Skeletal muscle satellite cell (primary cell): ENCODE results near the gene RUVBL2. TPM values are rescaled to one million over a fixed set of nuclear protein-coding genes. Genes with fewer than 3 reads are reported as not detected.

Experiments used
- H3K27me3 ChIP-seq: 2 replicates; pipeline ENCODE4 v1.7.0; 2013; ENCODE audit warnings: low read length; ENCODE audit not compliant: control insufficient read depth, insufficient read depth
- H3K36me3 ChIP-seq: 2 replicates; pipeline ENCODE4 v1.7.0; 2013; ENCODE audit warnings: mild to moderate bottlenecking, control low read depth, low read length; ENCODE audit not compliant: insufficient read depth
- H3K4me1 ChIP-seq: 2 replicates; pipeline ENCODE4 v1.7.0; 2013; ENCODE audit warnings: low read length; ENCODE audit not compliant: control insufficient read depth, insufficient read depth
- H3K4me2 ChIP-seq: 2 replicates; pipeline ENCODE4 v1.7.0; 2013; ENCODE audit warnings: mild to moderate bottlenecking, low read length
- H3K4me3 ChIP-seq: 2 replicates; pipeline ENCODE4 v1.7.0; 2013; ENCODE audit warnings: low read length
- H3K9ac ChIP-seq: 2 replicates; pipeline ENCODE4 v1.7.0; 2013; ENCODE audit warnings: mild to moderate bottlenecking, low read depth, low read length, moderate library complexity
- H3K9me3 ChIP-seq: replicated peaks from 2 replicates; pipeline ENCODE4 v1.7.0; 2013; ENCODE audit warnings: mild to moderate bottlenecking, control low read depth, low read length
- small RNA-seq: library from RNA; depleted of rRNA; stranded (forward); fragments of <200 nt; gene quantifications from one replicate; pipeline ENCODE3, GENCODE V24; 2012

Gene RUVBL2

DNA sequence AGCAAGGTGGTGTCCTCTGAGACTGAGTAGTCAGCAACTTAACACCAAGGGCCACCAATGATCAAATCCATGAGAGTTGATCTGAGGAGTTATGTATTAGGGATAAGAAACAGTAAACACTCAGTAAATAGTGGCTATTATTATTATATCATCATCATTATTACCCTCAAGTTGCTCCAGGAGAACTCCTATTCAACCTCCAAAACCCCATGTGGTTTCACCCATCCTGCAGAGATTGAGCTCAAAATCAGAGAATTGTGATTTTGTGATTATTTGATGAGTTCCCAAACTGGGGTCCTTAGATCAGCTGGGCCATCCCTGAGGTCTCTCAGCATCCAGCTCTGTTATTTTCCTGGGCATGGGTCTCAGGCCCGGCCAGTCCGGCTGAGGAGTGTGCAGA is 67.3 kb downstream of the RUVBL2 start:
- no peak overlapping the region for H3K4me3 ChIP-seq
- no peak overlapping the region for H3K4me2 ChIP-seq
- H3K9me3 ChIP-seq, result no peaks in the 10 kb centered on the region
- no peaks in the 10 kb centered on the region for H3K36me3 ChIP-seq
- no peak overlapping the region for H3K9ac ChIP-seq
- peaks cover 11% of the 10 kb centered on the region for H3K27me3 ChIP-seq
- H3K4me1 ChIP-seq, result peaks cover 21% of the 10 kb centered on the region

GRCh38 chr19:49061445-49061844 is 67.8 kb downstream of the RUVBL2 start:
- H3K9me3 ChIP-seq, result no peaks in the 10 kb centered on the region
- peaks cover 20% of the 10 kb centered on the region for H3K4me1 ChIP-seq
- peaks cover 12% of the 10 kb centered on the region for H3K27me3 ChIP-seq
- H3K4me3 ChIP-seq, result no peak overlapping the region
- H3K36me3 ChIP-seq, result no peaks in the 10 kb centered on the region
- no peak overlapping the region for H3K9ac ChIP-seq
- H3K4me2 ChIP-seq, result no peak overlapping the region

DNA sequence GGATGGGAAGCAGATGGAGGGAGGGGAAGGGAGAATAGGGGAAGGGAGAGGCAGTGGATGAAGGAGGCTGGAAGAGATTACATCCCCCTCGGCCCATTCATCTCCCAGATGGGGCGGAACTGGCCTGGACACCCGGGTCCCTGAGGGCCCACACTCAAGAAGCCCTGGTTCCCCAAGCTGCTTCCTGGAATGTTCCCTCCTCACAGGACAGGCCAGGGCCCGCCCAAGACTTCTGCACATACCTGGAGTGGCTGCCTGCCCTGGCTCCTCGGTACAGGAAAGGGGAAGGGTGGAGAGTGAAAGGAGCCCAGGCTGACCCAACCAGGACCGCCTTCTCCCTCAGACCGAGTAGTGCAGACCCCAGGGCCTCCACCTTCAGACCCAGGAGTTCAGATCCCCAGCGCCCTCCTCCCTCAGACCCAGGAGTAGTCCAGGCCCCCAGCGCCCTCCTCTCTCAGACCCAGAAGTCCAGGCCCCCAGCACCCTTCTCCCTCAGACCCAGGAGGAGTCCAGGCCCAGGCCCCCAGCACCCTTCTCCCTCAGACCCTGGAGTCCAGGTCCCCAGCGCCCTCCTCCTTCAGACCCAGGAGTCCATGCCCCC is 70.4 kb downstream of the RUVBL2 start:
- H3K4me3 ChIP-seq, result no peak overlapping the region
- H3K36me3 ChIP-seq, result no peaks in the 10 kb centered on the region
- no peak overlapping the region for H3K9ac ChIP-seq

DNA sequence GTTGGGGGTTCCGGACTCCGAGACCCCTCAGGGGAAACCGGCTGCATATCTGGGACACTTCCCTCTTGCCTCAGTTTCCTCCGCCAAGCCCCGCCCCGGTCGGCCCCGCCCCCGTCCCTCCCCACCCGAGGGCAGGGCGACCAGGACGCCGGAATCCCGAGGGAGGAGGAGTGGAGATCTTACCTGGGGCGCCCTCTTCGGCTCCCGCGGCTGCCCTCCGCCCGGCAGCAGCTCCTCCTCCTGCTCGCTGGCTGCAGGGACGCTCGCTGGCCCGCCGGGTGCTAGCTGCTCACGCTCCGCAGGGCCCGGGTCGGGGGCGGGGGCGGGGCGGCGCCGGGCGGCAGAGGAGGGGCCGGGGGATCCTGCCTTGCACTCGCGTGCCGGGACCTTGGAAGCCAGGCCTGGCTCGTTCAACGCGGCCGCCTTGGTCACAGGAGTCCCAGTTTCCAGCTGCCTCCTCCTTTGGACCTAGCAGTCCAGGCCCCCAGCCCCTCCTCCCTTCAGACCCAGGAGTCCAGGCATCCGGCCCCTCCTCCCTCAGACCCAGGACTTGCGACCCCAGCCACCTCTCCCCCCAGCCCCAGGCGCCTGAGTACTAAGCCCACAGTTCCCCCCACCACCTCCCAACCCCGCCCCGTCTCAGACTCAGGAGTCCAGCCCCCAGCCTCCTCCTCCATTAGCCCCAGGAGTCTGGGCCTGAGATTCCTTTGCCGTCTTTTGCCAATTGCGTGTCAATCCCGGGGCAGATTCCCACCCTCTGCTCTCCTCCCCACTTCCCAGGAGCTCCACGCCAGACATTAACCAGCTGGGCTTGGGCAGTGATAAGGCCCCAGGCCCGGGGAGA is 71.3 kb downstream of the RUVBL2 start, which contains the start of gene NTF4:
Gene NTF4, minus strand, starts transcription at position 51 of the 844 bp plus-strand sequence. CDS start 2,821 bp downstream, outside the sequence.
- H3K9ac ChIP-seq, result no peak within 1 kb of the TSS
- no peaks in the 10 kb centered on the region for H3K9me3 ChIP-seq
- H3K36me3 ChIP-seq, result no peaks in the 10 kb centered on the region
- peaks cover 5% of the 10 kb centered on the region for H3K4me1 ChIP-seq
- H3K27me3 ChIP-seq, result peaks cover 21% of the 10 kb centered on the region
- H3K4me3 ChIP-seq, result no peak within 1 kb of the TSS
- peak within 1 kb of the TSS; percentile 44 for H3K4me2 ChIP-seq

More for the DNA sequence above, 70.4 kb downstream of the RUVBL2 start:
- Histone ChIP-seq H3K4me1 (peaks cover 5% of the 10 kb centered on the region), H3K27me3 (peaks cover 21% of the 10 kb centered on the region), H3K4me2 (peak overlapping the region; percentile 44), H3K9me3 (no peaks in the 10 kb centered on the region)

Small RNAs within 50 kb of the gene (small RNA-seq; reads per million reads assigned to genes)
- gene MIR6798, result not detected
